ENCODE data around the gene NPLOC4.

Gene NPLOC4

DNA sequence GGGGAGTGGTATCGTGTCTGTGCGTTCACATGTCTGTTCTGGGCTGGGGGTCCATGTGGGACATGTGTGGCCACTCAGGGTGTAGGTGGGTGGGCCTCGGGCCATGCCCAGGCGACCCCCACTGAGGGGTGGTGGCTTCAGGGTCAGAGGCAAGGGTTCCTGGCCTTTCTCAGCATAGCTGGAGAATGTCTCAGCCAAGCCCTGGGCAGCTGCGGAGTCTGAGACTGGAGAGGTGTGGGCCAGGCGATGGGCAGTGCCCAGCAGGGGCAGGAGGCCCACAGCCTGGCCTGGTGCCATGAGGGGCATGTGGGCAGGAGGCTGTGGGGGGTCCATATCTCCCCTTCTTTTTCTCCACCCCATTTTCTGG lies 107.5 kb downstream of the NPLOC4 start:
- no peak for DNase-seq

DNA sequence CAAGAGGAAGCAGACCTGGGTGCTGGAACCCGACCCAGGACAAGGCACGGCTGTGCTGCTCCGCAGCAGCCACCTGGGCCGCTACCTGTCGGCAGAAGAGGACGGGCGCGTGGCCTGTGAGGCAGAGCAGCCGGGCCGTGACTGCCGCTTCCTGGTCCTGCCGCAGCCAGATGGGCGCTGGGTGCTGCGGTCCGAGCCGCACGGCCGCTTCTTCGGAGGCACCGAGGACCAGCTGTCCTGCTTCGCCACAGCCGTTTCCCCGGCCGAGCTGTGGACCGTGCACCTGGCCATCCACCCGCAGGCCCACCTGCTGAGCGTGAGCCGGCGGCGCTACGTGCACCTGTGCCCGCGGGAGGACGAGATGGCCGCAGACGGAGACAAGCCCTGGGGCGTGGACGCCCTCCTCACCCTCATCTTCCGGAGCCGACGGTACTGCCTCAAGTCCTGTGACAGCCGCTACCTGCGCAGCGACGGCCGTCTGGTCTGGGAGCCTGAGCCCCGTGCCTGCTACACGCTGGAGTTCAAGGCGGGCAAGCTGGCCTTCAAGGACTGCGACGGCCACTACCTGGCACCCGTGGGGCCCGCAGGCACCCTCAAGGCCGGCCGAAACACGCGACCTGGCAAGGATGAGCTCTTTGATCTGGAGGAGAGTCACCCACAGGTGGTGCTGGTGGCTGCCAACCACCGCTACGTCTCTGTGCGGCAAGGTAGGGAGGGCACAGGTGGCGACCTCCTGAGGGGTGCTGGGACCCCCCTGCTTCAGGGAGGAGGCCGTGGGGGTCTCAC lies 108.1 kb downstream of the NPLOC4 start:
- no peak for DNase-seq

DNA sequence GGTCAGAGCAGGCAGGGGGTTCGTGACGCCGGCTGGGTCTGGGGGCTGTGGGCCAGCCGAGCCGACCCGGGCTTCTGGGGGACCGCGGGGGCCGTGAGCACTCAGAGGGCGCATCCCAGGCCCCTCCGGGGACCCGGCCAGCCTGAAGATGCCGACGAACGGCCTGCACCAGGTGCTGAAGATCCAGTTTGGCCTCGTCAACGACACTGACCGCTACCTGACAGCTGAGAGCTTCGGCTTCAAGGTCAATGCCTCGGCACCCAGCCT lies 108.6 kb downstream of the NPLOC4 start:
- no peak for DNase-seq

DNA sequence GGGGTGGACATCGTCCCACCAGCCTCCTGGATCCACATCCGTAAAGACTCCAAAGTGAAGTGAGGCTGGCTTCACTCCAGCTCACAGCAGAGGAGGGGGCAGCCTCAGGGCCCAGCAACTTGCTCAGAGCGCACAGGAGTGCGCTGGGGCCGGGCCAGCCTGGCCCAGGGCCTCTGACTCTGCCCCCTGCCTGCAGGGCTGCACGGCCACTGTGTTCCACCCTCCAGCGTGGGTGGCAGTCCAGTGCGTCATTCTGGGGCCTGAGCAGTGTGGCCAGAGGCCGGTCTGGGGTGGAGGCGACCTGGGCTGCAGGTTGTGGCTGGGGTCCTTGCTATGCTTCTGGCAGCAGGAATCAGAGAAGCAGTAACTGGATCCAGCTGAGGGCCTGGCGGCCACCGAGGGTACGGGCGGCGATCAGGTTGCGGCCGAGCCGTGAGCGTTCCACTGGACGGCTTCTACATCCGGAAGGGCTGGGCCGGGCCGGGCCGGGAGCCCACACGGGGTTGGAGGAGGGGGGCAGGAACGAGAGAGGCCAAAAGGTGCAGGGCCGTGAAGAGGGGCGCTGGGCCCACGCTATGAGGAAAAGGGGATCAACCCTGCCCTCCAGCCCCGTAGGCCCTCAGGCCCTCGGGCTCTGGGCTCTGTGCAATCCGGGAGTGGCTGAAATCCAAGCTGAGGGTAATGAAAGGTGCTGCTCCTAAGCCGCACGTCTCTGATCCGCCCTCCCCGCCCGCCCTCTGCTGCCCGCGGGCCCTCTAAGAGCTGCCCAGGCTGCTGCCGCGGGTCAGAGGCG lies 109.1 kb downstream of the NPLOC4 start, which contains the start of gene FSCN2:
Gene FSCN2 (plus strand): TSS at position 787 of the 793 bp plus-strand sequence. CDS start 155 bp downstream, outside the sequence.
- no peak for DNase-seq

DNA sequence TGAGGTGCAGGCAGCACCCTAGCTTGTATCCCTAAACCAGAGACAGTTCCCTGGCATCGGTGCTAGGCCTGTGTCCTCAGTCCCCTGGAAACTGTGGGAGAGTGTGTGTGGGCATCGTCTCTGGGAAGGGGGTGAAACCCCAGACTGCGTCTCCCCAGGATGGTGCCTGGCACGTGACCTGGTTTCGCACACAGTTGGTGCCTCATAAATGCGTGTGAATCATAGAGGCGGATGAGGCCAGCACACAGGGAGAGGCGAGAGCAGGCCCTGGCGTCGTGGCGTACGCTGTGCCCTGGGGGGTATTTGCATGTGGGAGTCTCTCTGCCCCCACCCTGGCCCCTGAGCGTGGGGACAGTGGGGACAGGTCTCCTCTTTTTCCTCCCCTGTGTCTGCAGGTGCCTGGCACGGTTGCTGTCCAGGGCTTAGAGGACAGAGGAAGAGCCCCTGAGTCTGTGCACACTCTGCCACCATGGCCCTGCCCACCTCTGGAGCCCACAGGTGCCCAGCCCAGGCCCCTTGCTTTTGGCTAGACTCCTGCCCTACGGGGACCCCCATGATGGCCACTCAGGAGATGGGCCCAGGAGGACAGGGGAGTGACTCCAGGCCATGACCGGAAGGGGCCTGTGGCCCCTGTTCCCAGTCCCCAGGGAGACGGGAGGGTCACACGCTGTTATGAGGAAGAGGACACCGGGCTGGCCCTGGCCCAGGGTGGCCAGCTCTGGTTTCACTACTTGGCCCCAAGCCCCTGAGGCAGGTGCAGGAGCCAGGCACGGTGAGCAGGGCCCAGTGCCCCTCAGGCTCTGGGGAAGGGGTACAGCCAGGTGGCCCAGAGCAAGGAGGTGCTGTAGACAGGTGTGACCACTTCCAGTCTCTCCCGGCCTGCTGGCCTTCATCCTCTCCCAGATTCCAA lies 110.0 kb downstream of the NPLOC4 start:
- DNase-seq = no peak

DNA sequence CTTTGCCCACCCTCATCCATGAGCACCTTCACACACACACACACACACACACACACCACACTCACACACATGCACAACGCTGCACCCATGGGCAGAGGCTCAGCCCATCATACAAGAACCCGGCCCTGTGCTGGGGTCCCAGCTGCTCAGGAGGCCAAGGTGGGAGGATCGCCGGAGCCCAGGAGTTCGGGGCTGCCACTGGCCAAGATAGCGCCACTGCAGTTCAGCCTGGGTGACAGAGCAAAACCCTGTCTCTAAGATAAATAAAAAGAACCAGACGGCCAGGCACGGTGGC lies 112.1 kb downstream of the NPLOC4 start:
- DNase-seq = no peak

DNA sequence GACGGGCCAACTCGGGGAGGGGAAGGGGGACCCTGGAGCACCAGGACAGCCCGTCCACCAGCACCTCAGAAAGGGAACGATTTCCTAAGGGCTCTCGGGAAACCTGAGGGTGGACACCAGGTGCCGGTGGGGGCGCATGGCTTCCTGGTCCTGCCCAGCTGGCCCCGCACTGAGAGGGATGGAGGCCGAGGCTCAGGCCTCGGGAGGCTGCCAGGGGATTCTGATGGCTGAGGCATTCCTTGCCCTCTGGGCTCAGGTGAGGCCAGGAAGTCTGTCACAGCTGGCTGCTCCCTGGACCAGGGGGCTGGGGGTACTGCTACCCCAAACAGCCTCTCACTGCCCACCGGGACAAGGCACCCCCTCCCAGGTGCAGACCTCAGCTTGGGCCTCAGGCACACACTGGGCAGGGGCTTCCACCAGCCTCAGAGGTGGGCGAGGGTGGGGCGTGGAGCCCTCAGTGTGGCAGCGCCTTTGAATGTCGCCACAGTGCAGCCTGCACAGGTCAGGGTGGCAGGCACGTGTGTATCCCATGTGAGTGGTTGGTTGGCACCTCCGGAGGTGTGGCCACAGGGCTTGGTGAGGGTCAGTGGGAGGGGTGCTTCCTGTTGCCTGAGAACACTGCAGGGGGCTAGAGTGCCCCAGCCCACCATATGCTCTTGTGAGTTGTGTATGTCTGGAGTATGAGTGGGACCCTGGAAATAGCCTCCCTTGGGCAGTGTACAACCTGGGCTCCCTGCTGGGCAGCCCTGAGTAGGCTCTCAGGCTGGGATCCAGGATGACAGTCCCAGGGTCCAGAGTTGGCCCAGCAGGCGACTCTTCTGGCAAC lies 112.7 kb downstream of the NPLOC4 start:
- no peak for DNase-seq

DNA sequence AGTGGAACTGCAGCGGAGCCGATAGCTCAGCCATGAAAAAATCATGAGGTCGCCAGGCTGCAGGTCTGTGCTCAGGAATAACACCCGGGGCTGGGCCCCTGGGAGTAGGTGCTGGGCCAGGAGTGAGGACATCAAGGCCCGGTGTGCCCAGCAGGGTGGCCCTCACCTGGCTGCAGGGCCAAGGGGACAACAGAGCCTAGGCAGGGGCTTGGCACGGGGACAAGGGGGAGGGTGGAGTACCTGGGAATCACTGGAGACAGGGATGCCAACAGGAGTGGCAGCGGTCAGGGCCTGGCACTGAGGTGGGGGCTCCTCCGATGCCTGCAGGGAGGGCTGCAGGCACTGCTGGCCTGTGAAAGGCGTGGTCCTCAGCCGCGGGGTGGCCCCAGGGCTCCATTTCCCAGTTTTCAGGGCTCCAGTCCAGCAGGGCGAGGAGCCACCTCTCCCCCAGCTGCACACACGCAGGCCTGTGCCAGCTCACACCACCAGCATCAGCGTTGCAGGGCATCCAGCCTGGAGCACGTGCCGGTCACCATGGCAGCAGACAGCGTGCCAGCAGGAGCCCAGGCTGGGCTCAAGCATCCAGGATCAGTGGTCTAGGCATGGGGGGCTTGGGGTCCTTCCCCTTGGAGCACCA lies 113.4 kb downstream of the NPLOC4 start:
- no peak for DNase-seq

DNA sequence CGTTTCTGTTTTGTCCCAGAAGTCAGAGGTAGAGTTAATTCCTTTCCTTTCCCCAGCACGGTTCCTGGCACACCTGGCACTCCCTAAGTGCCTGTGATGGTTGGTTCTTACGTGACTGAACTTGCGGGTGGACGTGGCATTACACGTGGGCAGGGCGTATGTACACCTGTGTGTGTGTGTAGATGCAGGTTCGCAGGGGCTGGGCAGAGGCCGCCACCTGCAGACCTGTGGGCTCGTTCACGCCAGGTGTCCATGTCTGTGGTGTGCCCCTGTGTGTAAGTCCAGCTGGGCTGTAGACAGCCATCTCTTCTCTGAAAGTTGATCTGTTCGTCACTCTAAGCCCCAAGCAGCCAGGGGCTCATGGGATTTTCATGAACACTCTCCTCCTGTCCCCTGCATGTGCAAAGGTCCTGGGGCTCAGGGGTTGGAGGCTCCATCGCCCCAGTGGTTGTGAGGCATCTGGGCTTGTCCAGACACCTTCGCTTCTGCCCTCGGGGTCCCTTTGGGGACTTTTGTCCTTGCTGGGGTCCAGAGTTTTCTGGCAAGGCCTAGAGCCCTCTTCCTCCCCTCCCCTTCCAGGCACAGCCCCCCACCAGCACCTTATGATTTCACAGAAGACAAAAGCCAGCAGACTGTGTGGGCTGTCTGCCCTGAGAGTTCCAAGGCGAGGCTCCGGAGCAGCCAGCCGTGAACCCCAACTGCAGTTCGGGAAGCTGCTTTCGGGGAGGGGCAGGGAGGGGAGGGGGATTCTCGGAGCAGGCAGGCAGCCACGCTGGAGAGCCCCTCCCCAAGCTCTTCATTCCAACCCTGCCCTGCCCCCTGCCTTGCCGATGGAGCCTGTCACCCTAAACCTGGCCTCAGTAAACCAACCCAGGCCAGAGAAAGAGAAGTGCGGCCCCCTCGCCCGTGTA lies 114.2 kb downstream of the NPLOC4 start:
- no peak for DNase-seq

DNA sequence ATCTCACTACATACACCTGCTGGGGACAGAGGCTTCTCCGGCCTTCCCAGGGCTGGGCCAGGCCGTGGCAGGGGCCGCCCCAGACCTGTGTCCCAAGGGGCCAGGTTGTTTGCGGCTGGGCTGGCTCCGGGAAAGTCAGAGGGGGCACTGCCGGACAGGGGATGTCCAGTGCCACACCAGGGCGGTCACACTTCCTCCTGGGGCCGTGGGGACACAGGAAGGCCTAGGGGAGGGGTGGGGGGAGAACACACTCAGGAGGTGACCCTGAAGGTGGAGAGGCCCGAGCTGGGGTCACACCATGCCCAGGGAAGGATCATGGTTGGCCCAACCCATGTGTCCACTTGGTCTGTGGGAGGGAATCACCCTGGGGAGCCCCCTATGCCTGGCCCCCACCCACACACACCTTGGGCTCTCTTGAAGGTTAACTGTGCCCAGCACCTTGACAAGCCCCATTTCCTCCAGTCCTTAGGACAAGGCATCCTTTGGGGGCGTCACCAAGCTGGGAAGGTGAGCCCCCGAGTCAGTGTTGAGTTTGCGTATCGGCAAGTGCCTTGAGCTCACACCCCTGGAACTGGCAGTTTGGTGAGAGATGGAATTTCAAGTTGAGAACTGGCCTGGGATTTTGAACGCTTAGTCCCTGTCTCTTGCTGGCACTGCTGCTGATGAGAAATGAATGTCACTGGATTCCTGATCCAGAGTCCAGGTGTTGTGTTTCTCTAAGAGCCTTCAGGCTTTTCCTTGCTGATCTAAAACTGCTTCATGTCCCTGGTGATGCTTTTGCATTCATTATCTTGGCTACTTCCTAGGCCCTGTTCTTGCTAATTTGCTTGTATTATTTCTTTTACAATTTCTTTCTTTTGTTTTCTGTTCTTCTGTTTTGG lies 116.7 kb downstream of the NPLOC4 start:
- no peak for DNase-seq

DNA sequence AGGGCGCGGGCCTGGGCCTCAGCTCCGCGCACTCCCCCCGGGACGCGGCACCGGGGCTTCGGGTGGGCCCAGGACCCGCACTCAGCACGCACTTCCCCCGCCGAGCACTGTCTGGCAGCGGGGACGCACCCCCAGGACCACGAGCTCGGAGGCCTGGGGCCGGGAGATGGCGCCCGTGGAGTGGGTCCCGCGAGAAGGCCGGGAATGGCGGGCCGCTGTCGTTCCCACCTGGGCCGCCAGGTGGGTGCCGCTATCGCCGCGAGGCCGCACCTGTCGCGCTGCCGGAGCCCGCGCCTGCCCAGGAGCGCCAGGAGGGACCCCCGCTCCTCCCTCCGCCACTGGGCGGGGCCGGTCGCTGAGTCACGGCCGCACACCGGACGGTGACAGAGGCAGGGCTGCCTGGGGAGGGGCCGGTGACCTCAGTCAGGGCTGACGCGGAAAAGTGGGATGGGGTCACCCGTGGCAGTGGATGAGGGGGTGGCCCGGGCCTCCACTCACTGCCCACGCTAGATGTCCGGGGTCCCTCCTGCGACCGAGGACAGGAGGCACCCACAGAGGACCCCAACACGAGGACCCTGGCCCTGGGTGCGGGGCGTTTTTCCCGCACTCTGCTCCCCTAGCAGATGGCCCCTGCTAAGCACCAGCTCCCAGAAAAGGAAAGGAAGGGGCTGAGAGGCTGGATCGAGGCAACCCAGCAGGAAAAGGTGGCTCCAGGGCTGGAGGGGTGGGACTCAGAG lies 117.5 kb downstream of the NPLOC4 start:
- peak; percentile 68 for DNase-seq

DNA sequence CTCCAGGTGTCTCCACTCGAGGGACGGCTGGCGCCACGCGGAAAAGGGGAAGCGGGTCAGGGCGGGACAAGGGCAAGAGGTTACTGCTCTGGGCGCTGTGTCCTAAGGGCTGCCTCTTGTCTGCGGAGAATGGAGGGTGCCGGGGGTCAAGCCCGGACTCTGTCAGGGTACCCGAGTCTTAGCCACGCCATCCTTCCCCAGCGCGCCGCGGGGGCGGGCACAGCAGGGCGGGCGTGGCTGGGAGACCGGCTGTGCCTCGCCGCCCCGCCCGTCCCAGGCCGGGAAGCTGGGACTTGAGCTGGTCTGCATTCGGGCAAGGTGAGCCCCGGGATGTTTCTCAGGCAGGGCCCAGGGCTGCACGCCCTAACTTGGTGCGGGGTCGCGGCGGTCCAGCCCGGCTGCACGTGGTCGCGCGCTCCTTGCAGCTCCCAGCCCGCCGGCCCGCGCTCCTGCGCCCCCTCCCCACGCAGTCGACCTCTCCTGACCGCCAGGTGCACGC lies 118.1 kb downstream of the NPLOC4 start:
- no peak for DNase-seq

DNA sequence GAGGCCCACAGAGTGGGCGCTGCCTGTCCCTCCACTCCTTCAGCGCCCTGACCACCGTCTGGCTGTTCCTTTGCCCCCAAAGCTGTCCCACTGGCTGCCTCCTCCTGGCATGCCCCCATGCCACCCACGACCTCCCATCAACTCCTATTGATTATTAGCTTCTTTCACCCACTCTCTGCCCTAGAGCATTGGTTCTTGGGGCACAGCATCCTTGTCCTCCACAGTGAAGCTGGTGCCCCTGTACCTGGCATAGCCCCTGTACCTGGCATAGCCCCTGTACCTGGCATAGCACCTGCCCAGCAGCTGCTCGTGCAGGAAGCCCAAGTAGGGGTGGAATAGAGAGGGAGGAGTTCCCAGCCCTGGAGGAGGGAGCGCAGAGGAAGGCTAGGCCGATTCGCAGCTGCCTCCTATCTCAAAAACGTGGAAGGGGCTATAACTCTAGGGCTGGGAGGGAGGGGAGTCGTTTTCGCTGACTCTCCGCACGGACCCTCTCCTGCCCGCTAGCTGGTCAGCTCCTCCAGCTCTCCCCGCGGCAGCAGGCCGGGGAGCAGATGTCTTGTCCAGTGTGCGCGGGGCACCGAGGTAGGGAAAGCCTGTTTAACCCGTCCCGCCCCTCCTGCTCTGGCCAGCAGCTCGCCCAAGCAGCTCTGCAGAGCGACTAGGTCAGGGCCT lies 118.7 kb downstream of the NPLOC4 start:
- no peak for DNase-seq

DNA sequence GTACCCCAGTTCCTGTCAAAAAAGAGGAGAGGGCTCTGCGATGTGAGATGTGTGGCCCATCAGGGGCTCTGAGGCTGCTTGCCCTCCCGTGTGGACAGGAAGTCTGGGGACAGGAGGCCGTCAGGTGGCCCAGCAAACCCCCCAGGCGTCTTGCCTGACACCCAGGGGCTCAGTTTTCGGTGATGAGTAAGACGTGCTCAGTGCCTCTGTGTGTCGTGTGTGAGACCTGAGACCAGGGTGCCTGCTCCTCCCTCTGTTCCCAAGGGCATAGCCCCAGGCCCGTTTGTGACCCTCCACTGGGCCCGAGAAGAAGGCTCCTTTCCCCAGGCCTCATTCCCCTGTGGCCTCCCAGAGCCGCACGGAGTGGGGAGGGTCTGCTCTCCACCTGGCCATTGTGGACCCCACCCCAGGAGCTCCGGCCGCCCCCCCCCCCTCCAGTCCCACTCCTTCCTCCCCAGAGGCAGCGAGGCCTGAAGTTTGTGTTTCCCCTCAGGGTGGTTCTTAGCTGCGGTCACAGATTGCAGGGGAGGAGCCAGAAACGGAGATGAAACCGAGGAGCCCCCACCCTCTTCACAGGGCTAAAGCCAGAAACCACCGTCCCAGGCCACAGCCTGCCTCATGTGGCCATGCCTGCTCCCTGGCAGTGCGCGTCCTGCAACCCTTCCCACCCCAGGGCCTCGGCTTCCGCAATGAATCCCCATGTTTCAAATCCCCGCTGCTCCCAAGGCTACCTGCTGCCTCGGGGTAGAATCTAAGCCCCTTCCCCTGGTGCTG lies 119.4 kb downstream of the NPLOC4 start:
- DNase-seq = no peak

DNA sequence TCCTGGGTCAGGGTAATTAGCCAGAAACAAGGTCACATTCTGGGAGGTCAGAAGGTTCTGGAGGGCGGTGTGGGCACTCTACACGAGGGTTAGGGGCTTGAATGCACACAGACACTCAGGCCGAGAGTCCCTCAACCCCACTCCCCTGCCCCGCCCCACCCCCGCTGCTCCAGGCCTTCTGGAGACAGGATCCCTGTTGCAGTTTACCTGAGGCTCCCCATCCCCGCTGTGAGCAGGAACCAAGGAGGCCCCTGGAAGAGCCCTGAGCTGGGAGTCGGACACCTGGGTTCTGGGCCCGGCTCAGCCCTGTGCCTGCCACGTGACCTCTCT lies 119.9 kb downstream of the NPLOC4 start:
- no peak for DNase-seq

DNA sequence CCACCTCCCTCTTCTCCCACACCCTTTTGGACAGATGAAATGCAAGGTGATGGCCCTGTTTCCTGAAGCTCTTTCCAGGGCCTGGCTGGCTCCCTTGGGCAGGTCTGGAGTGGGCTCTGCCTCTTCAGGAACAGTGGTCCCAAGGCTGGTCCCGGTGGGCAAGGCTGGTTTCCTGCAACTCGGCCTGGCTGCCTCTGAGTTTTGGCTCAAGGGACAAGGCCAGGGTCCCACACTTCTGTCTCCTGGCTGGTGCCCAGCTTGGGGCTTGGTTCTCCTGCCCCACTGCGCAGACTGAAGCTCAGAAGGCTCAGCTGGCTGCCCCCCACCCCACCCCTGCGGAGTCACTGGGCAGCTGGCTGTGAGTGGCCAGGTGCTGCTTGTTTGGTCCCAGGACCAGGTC lies 120.5 kb downstream of the NPLOC4 start:
- no peak for DNase-seq

DNA sequence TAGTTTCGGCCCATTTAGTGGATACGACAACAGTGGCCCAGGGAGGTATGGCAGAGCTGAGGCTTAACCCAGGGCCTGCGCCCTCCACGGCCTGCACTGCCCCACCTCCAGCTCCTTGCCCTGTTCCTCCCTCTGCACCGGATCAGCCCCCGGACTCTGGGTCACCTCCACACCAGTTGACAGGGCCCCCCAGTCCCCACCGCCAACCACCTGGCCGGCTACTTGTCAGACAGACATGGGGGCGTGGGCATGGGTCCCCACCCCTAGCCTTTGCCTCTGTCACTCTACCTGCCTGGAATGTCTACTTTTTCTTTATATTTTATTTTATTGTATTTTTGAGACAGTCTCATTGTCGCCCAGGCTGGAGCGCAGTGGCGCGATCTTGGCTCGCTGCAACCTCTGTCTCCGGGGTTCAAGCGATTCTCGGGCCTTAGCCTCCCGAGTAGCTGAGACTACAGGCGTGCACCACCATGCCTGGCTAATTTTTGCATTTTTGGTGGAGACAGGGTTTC lies 121.3 kb downstream of the NPLOC4 start:
- no peak for DNase-seq

Measured in activated gamma-delta T cell treated with Interleukin-2 at 50 U/mL for 16 hours (primary cell).